ENCODE data around the gene JADE2. TPM values are rescaled to one million over a fixed set of nuclear protein-coding genes. Genes with fewer than 3 reads are reported as not detected.

Gene JADE2
- total RNA-seq, 1 experiment from 2014 or later = 39.9 TPM

GRCh38 chr5:134594797-134595457, 69.5 kb downstream of the JADE2 start:
- ChIA-PET CTCF (no interaction called here), POLR2A (no interaction called here), RAD21 (ENCODE audit: low non-redundant PET in 1 of 2, low total read pairs in 2 of 2, uncharacterized antibody in 2 of 2, unreplicated experiment in 2 of 2) (no interaction called here)
- no peak overlapping the region for H3K27ac ChIP-seq (ENCODE audit: low read depth, low read length)
- peaks cover 20 to 26% of the 10 kb centered on the region in 2 experiments for H3K4me1 ChIP-seq (ENCODE audit: control insufficient read depth in 1 of 2, insufficient read depth in 2 of 2, low read length in 2 of 2)
- TF ChIP-seq REST (IDR thresholded peaks at IDR 0.05; ENCODE audit: low read depth) (no peak), POLR2AphosphoS5 (IDR thresholded peaks at IDR 0.05; ENCODE audit: low read depth, low read length) (no peak), YY1 (IDR thresholded peaks at IDR 0.05; ENCODE audit: extremely low read depth, insufficient replicate concordance, low read depth, low read length) (no peak), EZH2 (IDR thresholded peaks at IDR 0.05) (no peak), JUND (IDR thresholded peaks at IDR 0.05) (no peak), CEBPB (IDR thresholded peaks at IDR 0.05; ENCODE audit: low read depth) (no peak), MAX (IDR thresholded peaks at IDR 0.05) (no peak), ZBTB33 (IDR thresholded peaks at IDR 0.05; ENCODE audit: extremely low read depth, insufficient replicate concordance, low read length) (no peak), EGR1 (IDR thresholded peaks at IDR 0.05; ENCODE audit: low read depth) (no peak), RAD21 (IDR thresholded peaks at IDR 0.05; ENCODE audit: low read depth) (no peak), ZFX (IDR thresholded peaks at IDR 0.05) (no peak), ATF3 (IDR thresholded peaks at IDR 0.05) (no peak), EZH2phosphoT487 (IDR thresholded peaks at IDR 0.05; ENCODE audit: borderline replicate concordance) (no peak), SP1 (IDR thresholded peaks at IDR 0.05; ENCODE audit: low read depth) (no peak)
- H3K27me3 ChIP-seq (ENCODE audit: insufficient read depth, low read length) = no peaks in the 10 kb centered on the region
- no peaks in the 10 kb centered on the region for H4K20me1 ChIP-seq (ENCODE audit: insufficient read depth)
- H3K36me3 ChIP-seq (ENCODE audit: control insufficient read depth in 1 of 2, insufficient read depth in 2 of 2, low read length in 2 of 2) = no peaks in the 10 kb centered on the region
- intact Hi-C loops (cut with micrococcal nuclease) = no loop called here
- ATAC-seq (no peak), DNase-seq (ENCODE audit: low read depth, low spot score) (no peak)
- no peaks in the 10 kb centered on the region for H3K9me3 ChIP-seq (ENCODE audit: control insufficient read depth in 1 of 2, insufficient read depth in 1 of 2, low read depth in 1 of 2, low read length in 2 of 2)
- no peak overlapping the region for H3K4me3 ChIP-seq (replicated peaks in 1 of 2; ENCODE audit: low read depth in 1 of 2, low read length in 2 of 2)
- H3K4me2 ChIP-seq (ENCODE audit: low read length) = no peak overlapping the region
- no peaks in the 10 kb centered on the region for H3K79me2 ChIP-seq (ENCODE audit: insufficient read depth, low read length)
- H3K9me2 ChIP-seq (ENCODE audit: insufficient read depth) = no peaks in the 10 kb centered on the region
- H2AFZ ChIP-seq (ENCODE audit: low read depth, low read length, poor library complexity, severe bottlenecking) = no peak overlapping the region
- no TSS peak for BruUV-seq (replicated peaks)
- no peak overlapping the region for H3K9ac ChIP-seq (ENCODE audit: low read length)
